ENCODE measurements around the gene TBX21. TPM values are rescaled to one million over a fixed set of nuclear protein-coding genes. Genes with fewer than 3 reads are reported as not detected.

Gene TBX21, protein sequence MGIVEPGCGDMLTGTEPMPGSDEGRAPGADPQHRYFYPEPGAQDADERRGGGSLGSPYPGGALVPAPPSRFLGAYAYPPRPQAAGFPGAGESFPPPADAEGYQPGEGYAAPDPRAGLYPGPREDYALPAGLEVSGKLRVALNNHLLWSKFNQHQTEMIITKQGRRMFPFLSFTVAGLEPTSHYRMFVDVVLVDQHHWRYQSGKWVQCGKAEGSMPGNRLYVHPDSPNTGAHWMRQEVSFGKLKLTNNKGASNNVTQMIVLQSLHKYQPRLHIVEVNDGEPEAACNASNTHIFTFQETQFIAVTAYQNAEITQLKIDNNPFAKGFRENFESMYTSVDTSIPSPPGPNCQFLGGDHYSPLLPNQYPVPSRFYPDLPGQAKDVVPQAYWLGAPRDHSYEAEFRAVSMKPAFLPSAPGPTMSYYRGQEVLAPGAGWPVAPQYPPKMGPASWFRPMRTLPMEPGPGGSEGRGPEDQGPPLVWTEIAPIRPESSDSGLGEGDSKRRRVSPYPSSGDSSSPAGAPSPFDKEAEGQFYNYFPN
- total RNA-seq: 0.15 TPM in 1 of 2 replicates, not detected in the other

DNA sequence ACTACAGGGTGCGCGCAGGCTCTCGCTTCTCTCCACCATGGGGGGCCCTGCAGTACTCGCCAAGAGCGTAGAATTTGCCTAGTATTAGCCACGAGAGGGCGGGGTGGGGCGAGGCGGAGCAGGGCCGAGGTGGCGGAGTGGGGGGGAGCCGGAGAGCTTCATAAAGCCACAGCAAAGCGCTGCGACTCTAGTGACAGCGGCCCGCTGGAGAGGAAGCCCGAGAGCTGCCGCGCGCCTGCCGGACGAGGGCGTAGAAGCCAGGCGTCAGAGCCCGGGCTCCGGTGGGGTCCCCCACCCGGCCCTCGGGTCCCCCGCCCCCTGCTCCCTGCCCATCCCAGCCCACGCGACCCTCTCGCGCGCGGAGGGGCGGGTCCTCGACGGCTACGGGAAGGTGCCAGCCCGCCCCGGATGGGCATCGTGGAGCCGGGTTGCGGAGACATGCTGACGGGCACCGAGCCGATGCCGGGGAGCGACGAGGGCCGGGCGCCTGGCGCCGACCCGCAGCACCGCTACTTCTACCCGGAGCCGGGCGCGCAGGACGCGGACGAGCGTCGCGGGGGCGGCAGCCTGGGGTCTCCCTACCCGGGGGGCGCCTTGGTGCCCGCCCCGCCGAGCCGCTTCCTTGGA lies at the start of gene TBX21:
TBX21 (plus strand) TSS at position 190 of the 627 bp plus-strand sequence; CDS start at position 409, 219 bp downstream.

DNA sequence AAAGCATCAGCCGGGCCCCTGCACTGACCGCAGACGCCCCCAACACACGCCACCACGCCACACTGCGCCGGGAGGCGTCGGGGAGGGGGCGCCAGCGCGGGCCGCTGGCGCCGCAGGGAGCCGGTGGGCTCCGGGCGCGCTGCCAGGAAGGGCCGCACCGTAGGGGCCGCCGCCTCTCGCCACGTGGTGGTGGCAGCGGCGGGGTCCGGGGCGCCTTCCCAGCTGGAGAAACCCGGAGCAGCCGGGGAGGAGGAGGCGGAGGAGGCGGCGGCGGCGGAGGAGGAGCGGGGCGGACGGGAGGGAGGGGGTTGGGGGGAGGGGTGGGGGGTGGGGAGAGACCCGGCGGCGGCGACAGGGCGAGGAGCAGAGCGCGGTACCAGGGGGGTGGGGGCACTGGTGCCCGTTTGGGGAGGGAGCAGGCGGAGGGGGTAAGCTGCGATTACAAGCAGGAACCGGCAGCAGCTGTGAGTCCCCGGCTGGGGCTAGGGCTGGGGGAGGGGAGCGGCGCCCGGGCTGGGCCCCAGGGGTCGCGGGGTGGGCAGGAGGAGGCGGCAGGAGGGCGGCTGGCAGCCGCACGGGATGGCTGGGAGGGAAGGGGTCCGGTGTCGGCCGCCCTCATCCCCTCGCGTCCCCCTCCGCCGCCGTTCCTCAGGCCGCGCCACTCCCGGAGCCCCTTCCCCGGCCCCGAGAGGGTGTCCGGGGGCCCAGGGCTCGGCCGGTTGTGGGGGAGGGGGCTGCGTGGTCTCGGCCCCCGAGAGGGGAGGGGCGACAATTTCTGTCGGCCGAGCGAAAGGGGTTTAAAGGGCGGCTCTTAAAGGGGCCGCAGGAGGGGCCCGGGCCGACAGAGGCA lies 39.1 kb upstream of the TBX21 start, which contains the start of gene TBKBP1:
TBKBP1 (plus strand) TSS at position 431 of the 850 bp plus-strand sequence. CDS start 1,952 bp downstream, outside the sequence.

Other genes with a start within 250 kb of the TBX21 start
- gene NPEPPS, start 202.1 kb upstream of the TBX21 start, total RNA-seq: 161 and 205 TPM in 2 replicates
- 470 and 508 TPM in 2 replicates for gene KPNB1, start 83.3 kb upstream of the TBX21 start, total RNA-seq
- gene TBKBP1, start 39.1 kb upstream of the TBX21 start, total RNA-seq: 9.6 and 17.7 TPM in 2 replicates
- gene OSBPL7, start 88.6 kb downstream of the TBX21 start, total RNA-seq: 7.6 and 13.2 TPM in 2 replicates
- gene MRPL10, start 98.3 kb downstream of the TBX21 start, total RNA-seq: 17.6 and 42.0 TPM in 2 replicates
- gene LRRC46, start 98.4 kb downstream of the TBX21 start, total RNA-seq: under 0.01 and 0.15 TPM in 2 replicates
- gene SCRN2, start 108.0 kb downstream of the TBX21 start, total RNA-seq: 51.9 and 53.8 TPM in 2 replicates
- gene SP6, start 117.9 kb downstream of the TBX21 start, total RNA-seq: under 0.01 and 0.17 TPM in 2 replicates
- gene SP2, start 163.0 kb downstream of the TBX21 start, total RNA-seq: 1.6 and 1.8 TPM in 2 replicates
- 41.5 and 45.8 TPM in 2 replicates for gene PNPO, start 208.3 kb downstream of the TBX21 start, total RNA-seq
- gene PRR15L, start 224.6 kb downstream of the TBX21 start, total RNA-seq: not detected in 2 replicates
- gene CDK5RAP3, start 237.9 kb downstream of the TBX21 start, total RNA-seq: 108 and 111 TPM in 2 replicates

Data from smooth muscle cell of trachea (primary cell).